Uterus (tissue), 2 donors: ENCODE measurements around the gene RPAP3.

ENCODE experiments used
- POLR2A ChIP-seq, 2 donors: fragments of 450-650 bp; IDR thresholded peaks; one replicate each; pipeline ENCODE4 v1.6.1; 2016; ENCODE audit warnings: antibody characterized with exemption in 2 of 2, mild to moderate bottlenecking in 1 of 2, moderate library complexity in 1 of 2
- TF ChIP-seq, protein P1 (sequence below), 4 experiments: fragments of 200-600 bp in 2 of 4; fragments of 450-650 bp in 2 of 4; sonication (generic) in 2 of 4; IDR thresholded peaks; one replicate each; pipeline ENCODE4 v1.5.1; 2016 to 2019; ENCODE audit warnings: antibody characterized with exemption in 4 of 4, mild to moderate bottlenecking in 2 of 4, moderate library complexity in 1 of 4

GRCh38 chr12:47748507-47748828 lies 42.6 kb upstream of the RPAP3 start:
- TF ChIP-seq, protein P1, sequence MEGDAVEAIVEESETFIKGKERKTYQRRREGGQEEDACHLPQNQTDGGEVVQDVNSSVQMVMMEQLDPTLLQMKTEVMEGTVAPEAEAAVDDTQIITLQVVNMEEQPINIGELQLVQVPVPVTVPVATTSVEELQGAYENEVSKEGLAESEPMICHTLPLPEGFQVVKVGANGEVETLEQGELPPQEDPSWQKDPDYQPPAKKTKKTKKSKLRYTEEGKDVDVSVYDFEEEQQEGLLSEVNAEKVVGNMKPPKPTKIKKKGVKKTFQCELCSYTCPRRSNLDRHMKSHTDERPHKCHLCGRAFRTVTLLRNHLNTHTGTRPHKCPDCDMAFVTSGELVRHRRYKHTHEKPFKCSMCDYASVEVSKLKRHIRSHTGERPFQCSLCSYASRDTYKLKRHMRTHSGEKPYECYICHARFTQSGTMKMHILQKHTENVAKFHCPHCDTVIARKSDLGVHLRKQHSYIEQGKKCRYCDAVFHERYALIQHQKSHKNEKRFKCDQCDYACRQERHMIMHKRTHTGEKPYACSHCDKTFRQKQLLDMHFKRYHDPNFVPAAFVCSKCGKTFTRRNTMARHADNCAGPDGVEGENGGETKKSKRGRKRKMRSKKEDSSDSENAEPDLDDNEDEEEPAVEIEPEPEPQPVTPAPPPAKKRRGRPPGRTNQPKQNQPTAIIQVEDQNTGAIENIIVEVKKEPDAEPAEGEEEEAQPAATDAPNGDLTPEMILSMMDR (IDR thresholded peaks at IDR 0.05), result no peak
- TF ChIP-seq POLR2A (IDR thresholded peaks at IDR 0.05), result no peak
